H1 (cell line): ENCODE results near the gene CCDC92B. TPM values are rescaled to one million over a fixed set of nuclear protein-coding genes. Genes with fewer than 3 reads are reported as not detected.

Experiments used
- CTCF ChIA-PET: fragments of 300-600 bp; sonication (Branson Sonifier 250); formaldehyde crosslinking; loops from one replicate; lab custom pipeline; 2021; ENCODE audit not compliant: partially characterized antibody; lab: Charles Lee
- POLR2A ChIA-PET: fragments of 300-600 bp; sonication (Branson Sonifier 250); formaldehyde crosslinking; loops from one replicate; lab custom pipeline; 2021; ENCODE audit warnings: inconsistent platforms; ENCODE audit not compliant: partially characterized antibody; lab: Charles Lee
- DNase-seq, 2 experiments: peaks; one replicate each; pipeline versions ENCODE4 v3.0.0 to v3.0.0-alpha.2; 2010 to 2022; ENCODE audit warnings: low spot score in 2 of 2, low read depth in 1 of 2, mixed read lengths in 1 of 2
- FAIRE-seq: peaks from 2 replicates; lab custom pipeline; 2011; peaks lifted over from hg19 to GRCh38; lab: Jason Lieb, UNC
- H2AFZ ChIP-seq: 2 replicates; pipeline ENCODE4 v1.8.1; 2012; ENCODE audit warnings: low read length, inconsistent platforms
- H2AK5ac ChIP-seq: 2 replicates; pipeline ENCODE4 v1.6.1; 2013; ENCODE audit warnings: low read depth, low read length
- H2BK120ac ChIP-seq: replicated peaks from 2 replicates; pipeline ENCODE3; 2013; ENCODE audit warnings: low read depth, low read length, inconsistent platforms
- H2BK12ac ChIP-seq: 2 replicates; pipeline ENCODE4 v1.6.1; 2013; ENCODE audit warnings: low read depth, low read length
- H2BK15ac ChIP-seq: 2 replicates; pipeline ENCODE4 v1.6.1; 2013; ENCODE audit warnings: low read length
- H2BK20ac ChIP-seq: 2 replicates; pipeline ENCODE4 v1.6.1; 2013; ENCODE audit warnings: low read length
- H2BK5ac ChIP-seq: 2 replicates; pipeline ENCODE4 v1.6.1; 2013; ENCODE audit warnings: low read depth, low read length
- H3K14ac ChIP-seq: 2 replicates; pipeline ENCODE4 v1.6.1; 2013; ENCODE audit warnings: inconsistent platforms; ENCODE audit not compliant: insufficient read length
- H3K18ac ChIP-seq: 2 replicates; pipeline ENCODE4 v1.6.1; 2013; ENCODE audit warnings: low read length; ENCODE audit errors: extremely low read depth
- H3K23ac ChIP-seq: 2 replicates; pipeline ENCODE4 v1.6.1; 2013; ENCODE audit warnings: inconsistent platforms; ENCODE audit not compliant: insufficient read length
- H3K23me2 ChIP-seq: 2 replicates; pipeline ENCODE4 v1.6.1; 2013; ENCODE audit warnings: low read depth, low read length
- H3K27ac ChIP-seq: 2 replicates; pipeline ENCODE4 v1.6.1; 2011; ENCODE audit warnings: low read depth, low read length, inconsistent platforms
- H3K27me3 ChIP-seq, 4 experiments: replicated peaks in 1 of 4; 1 replicate in 1 of 4; 2 replicates in 3 of 4; pipeline versions ENCODE4 v1.6.1 to v1.8.1; 2011 to 2013; ENCODE audit warnings: low read length in 3 of 4, mild to moderate bottlenecking in 3 of 4, inconsistent platforms in 2 of 4, mixed read lengths in 2 of 4, moderate library complexity in 1 of 4; ENCODE audit not compliant: control insufficient read depth in 3 of 4, insufficient read depth in 3 of 4; ENCODE audit errors: extremely low read depth in 1 of 4
- H3K36me3 ChIP-seq, 4 experiments: 2 replicates each; pipeline versions ENCODE4 v1.6.1 to v1.8.1; 2011 to 2013; ENCODE audit warnings: mild to moderate bottlenecking in 4 of 4, low read length in 3 of 4, moderate library complexity in 2 of 4, control low read depth in 1 of 4, inconsistent platforms in 1 of 4; ENCODE audit not compliant: insufficient read depth in 4 of 4, control insufficient read depth in 2 of 4
- H3K4ac ChIP-seq: replicated peaks from 2 replicates; pipeline ENCODE3; 2013; ENCODE audit warnings: low read length, low read depth, mixed read lengths, inconsistent platforms; ENCODE audit not compliant: insufficient read length
- H3K4me1 ChIP-seq, 4 experiments: replicated peaks in 1 of 4; 1 replicate in 1 of 4; 2 replicates in 3 of 4; pipeline versions ENCODE4 v1.6.1 to v1.8.1; 2011 to 2013; ENCODE audit warnings: low read length in 3 of 4, inconsistent platforms in 2 of 4, mixed read lengths in 1 of 4; ENCODE audit not compliant: insufficient read depth in 4 of 4, control insufficient read depth in 3 of 4
- H3K4me2 ChIP-seq, 2 experiments: 2 replicates each; pipeline versions ENCODE4 v1.6.1 to v1.8.1; 2011 to 2013; ENCODE audit warnings: low read depth in 2 of 2, low read length in 2 of 2, control low read depth in 1 of 2, inconsistent platforms in 1 of 2, mild to moderate bottlenecking in 1 of 2; ENCODE audit not compliant: insufficient read depth in 1 of 2
- H3K4me3 ChIP-seq, 4 experiments: fragments of 200-600, 300-600 bp in 1 of 4; sonication (generic), shearing (Covaris generic), sonication (Bioruptor Twin) in 1 of 4; 2 replicates each; pipeline versions ENCODE4 v1.5.1 to v1.8.1; 2011 to 2016; ENCODE audit warnings: low read length in 4 of 4, low read depth in 3 of 4, control low read depth in 2 of 4, inconsistent platforms in 2 of 4, mild to moderate bottlenecking in 2 of 4, mixed read lengths in 1 of 4, moderate library complexity in 1 of 4; ENCODE audit not compliant: insufficient read depth in 2 of 4; ENCODE audit errors: extremely low read depth in 1 of 4
- H3K56ac ChIP-seq: replicated peaks from 2 replicates; pipeline ENCODE3; 2013; ENCODE audit warnings: low read depth, mild to moderate bottlenecking, mixed read lengths, low read length, inconsistent platforms; ENCODE audit not compliant: insufficient read length
- H3K79me1 ChIP-seq: 2 replicates; pipeline ENCODE4 v1.6.1; 2013; ENCODE audit warnings: low read depth, low read length, control low read depth
- H3K79me2 ChIP-seq, 2 experiments: 2 replicates each; pipeline versions ENCODE4 v1.6.1 to v1.8.1; 2012 to 2013; ENCODE audit warnings: low read length in 2 of 2, mild to moderate bottlenecking in 2 of 2, inconsistent platforms in 1 of 2; ENCODE audit not compliant: insufficient read depth in 2 of 2, control insufficient read depth in 1 of 2
- H3K9ac ChIP-seq, 4 experiments: replicated peaks in 1 of 4; 1 replicate in 1 of 4; 2 replicates in 3 of 4; pipeline versions ENCODE4 v1.6.1 to v1.8.1; 2011 to 2013; ENCODE audit warnings: low read depth in 3 of 4, low read length in 3 of 4, control low read depth in 2 of 4, mild to moderate bottlenecking in 2 of 4, moderate library complexity in 2 of 4, inconsistent platforms in 1 of 4; ENCODE audit errors: extremely low read depth in 1 of 4
- H3K9me3 ChIP-seq, 2 experiments: 2 replicates each; pipeline versions ENCODE4 v1.6.1 to v1.8.1; 2012 to 2013; ENCODE audit warnings: mild to moderate bottlenecking in 2 of 2, moderate library complexity in 2 of 2, control low read depth in 1 of 2, inconsistent platforms in 1 of 2, low read depth in 1 of 2, low read length in 1 of 2, mixed read lengths in 1 of 2; ENCODE audit not compliant: insufficient read depth in 2 of 2
- H4K20me1 ChIP-seq, 2 experiments: replicated peaks in 1 of 2; 2 replicates each; pipeline versions ENCODE3 to v1.8.1; 2011 to 2013; ENCODE audit warnings: inconsistent platforms in 2 of 2, low read length in 2 of 2, mild to moderate bottlenecking in 1 of 2; ENCODE audit not compliant: insufficient read depth in 2 of 2, control insufficient read depth in 1 of 2
- H4K5ac ChIP-seq: 2 replicates; pipeline ENCODE4 v1.6.1; 2013; ENCODE audit warnings: low read length, low read depth, mixed read lengths, inconsistent platforms; ENCODE audit not compliant: insufficient read length
- H4K8ac ChIP-seq: 2 replicates; pipeline ENCODE4 v1.8.0; 2013; ENCODE audit warnings: mild to moderate bottlenecking, moderate library complexity, low read length, inconsistent platforms; ENCODE audit not compliant: insufficient read depth; ENCODE audit errors: extremely low read depth
- H4K91ac ChIP-seq: replicated peaks from 2 replicates; pipeline ENCODE3; 2013; ENCODE audit warnings: low read length, mixed read lengths, inconsistent platforms; ENCODE audit not compliant: insufficient read length
- ATF2 ChIP-seq: IDR thresholded peaks from 2 replicates; pipeline ENCODE4 v1.6.1; 2012; ENCODE audit warnings: low read length, inconsistent platforms
- BCL11A ChIP-seq, 2 experiments: IDR thresholded peaks; one replicate each; pipeline ENCODE4 v1.6.1; 2011; ENCODE audit warnings: low read depth in 2 of 2, low read length in 2 of 2, mild to moderate bottlenecking in 2 of 2
- CBX5 ChIP-seq: fragments of 300-800, 300-1000 bp; sonication (generic); IDR thresholded peaks from 2 replicates; pipeline ENCODE4 v1.7.1; 2016; ENCODE audit warnings: antibody characterized with exemption, low read length, low read depth
- CEBPB ChIP-seq: IDR thresholded peaks from 2 replicates; pipeline ENCODE4 v1.6.1; 2012; ENCODE audit warnings: low read depth, low read length
- CTBP2 ChIP-seq: IDR thresholded peaks from 2 replicates; pipeline ENCODE4 v1.7.0; 2011; ENCODE audit warnings: borderline replicate concordance, mild to moderate bottlenecking, moderate library complexity, mixed read lengths, low read length; ENCODE audit not compliant: insufficient read depth, insufficient read length
- JUN ChIP-seq: IDR thresholded peaks from 2 replicates; pipeline ENCODE4 v1.6.1; 2011; ENCODE audit warnings: low read depth, mild to moderate bottlenecking, improper control_type of control experiment, low read length
- JUND ChIP-seq: IDR thresholded peaks from 2 replicates; pipeline ENCODE4 v1.6.1; 2011; ENCODE audit warnings: mild to moderate bottlenecking, improper control_type of control experiment, low read length
- MAFK ChIP-seq: IDR thresholded peaks from 2 replicates; pipeline ENCODE4 v1.6.1; 2012; ENCODE audit warnings: low read depth, mild to moderate bottlenecking, improper control_type of control experiment, low read length
- MAX ChIP-seq: IDR thresholded peaks from 2 replicates; pipeline ENCODE4 v1.6.1; 2012; ENCODE audit warnings: inconsistent platforms
- SAP30 ChIP-seq: fragments of 300-600 bp; sonication (generic); IDR thresholded peaks from 2 replicates; pipeline ENCODE4 v1.7.1; 2012; ENCODE audit warnings: low read length, moderate library complexity, mild to moderate bottlenecking, inconsistent platforms; ENCODE audit not compliant: insufficient read depth, insufficient replicate concordance
- SP1 ChIP-seq: IDR thresholded peaks from 2 replicates; pipeline ENCODE4 v1.6.1; 2011; ENCODE audit warnings: low read depth, low read length
- SP4 ChIP-seq: IDR thresholded peaks from 2 replicates; pipeline ENCODE4 v1.6.1; 2012; ENCODE audit warnings: low read length, inconsistent platforms
- WGBS, 2 experiments: shearing (Covaris generic) in 1 of 2; methylation state at CpG; one replicate each; pipeline versions ENCODE4 v1.1.6 to v1.1.7; 2013 to 2015; ENCODE audit warnings: low lambda C conversion rate in 2 of 2, mixed read lengths in 2 of 2, inconsistent platforms in 1 of 2, low coverage in 1 of 2, missing lambda C conversion rate in 1 of 2; ENCODE audit not compliant: insufficient replicate concordance in 2 of 2, insufficient coverage in 1 of 2, insufficient read length in 1 of 2; ENCODE audit errors: extremely low coverage in 1 of 2, missing lambda C conversion rate in 1 of 2; 5-methylcytosine and 5-hydroxymethylcytosine counted together
- polyA plus RNA-seq, 7 experiments: library from polyadenylated mRNA; depleted of rRNA in 3 of 7; stranded (reverse) in 5 of 7; unstranded in 2 of 7; fragments of >200 nt in 5 of 7; fragments of 200-250 nt in 2 of 7; gene quantifications; 1 replicate in 5 of 7; 2 replicates in 1 of 7; 4 replicates in 1 of 7; pipeline versions ENCODE4 v1.2.1 to v1.2.3, GENCODE V29; 2011 to 2013; ENCODE audit warnings: missing spikeins in 2 of 7, mixed read lengths in 2 of 7
- total RNA-seq: library from RNA; stranded (reverse); fragmentation: NEBNext Ultra II Directional; extraction: Animal tissue kit (Norgen Biotek cat#: 25700); gene quantifications from 2 replicates; pipeline ENCODE4 v1.2.1, GENCODE V29; 2021

The CCDC92B gene
- total and polyA plus RNA-seq, 2 of the 8 experiments (the other 6 are each of a cell fraction or from before 2014, with no cell fraction given), result 5.5 to 12.1 TPM

- no peak overlapping the region for H2BK20ac ChIP-seq
- no peaks in the 10 kb centered on the region for H4K20me1 ChIP-seq
- no peak overlapping the region for H3K9ac ChIP-seq
- no peak overlapping the region for H3K23ac ChIP-seq
- H3K56ac ChIP-seq, result no peak overlapping the region
- 94% methylated on average over 5 of the region's 6 CpGs; no CpG with 5 or more reads in 1 of the 2 experiments for WGBS, 2 experiments
- H2BK12ac ChIP-seq, result no peak overlapping the region
- no peak overlapping the region for H2BK5ac ChIP-seq
- no peak overlapping the region for H2BK120ac ChIP-seq
- peaks cover 0 to 7% (median 5%) of the 10 kb centered on the region in 4 experiments; a peak in 4 of 7 replicates for H3K4me1 ChIP-seq
- H3K23me2 ChIP-seq, result peaks cover 13% of the 10 kb centered on the region
- H3K9me3 ChIP-seq, result no peaks in the 10 kb centered on the region
- H2AFZ ChIP-seq, result no peak overlapping the region
- no peaks in the 10 kb centered on the region for H3K79me2 ChIP-seq
- no peak overlapping the region for H3K4ac ChIP-seq
- H3K79me1 ChIP-seq, result no peaks in the 10 kb centered on the region; the same call in 1 of the 2 replicates
- H4K5ac ChIP-seq, result no peak overlapping the region
- H3K18ac ChIP-seq, result no peak overlapping the region
- H3K14ac ChIP-seq, result no peak overlapping the region
- 0 out of 8 replicates have a peak overlapping the region, but pooled peaks of 1 of the 4 experiments have one; percentile 1 for H3K4me3 ChIP-seq
- H2BK15ac ChIP-seq, result no peak overlapping the region
- H3K4me2 ChIP-seq, result no peak overlapping the region; a peak in 1 of 4 replicates
- no peak overlapping the region for H4K91ac ChIP-seq
- FAIRE-seq (no peak), DNase-seq (no peak)
- H2AK5ac ChIP-seq, result no peak overlapping the region
- peaks cover 0 to 5% (median 4%) of the 10 kb centered on the region in 4 experiments; a peak in 2 of 7 replicates for H3K27me3 ChIP-seq
- CTCF ChIA-PET, result interaction anchor here (1.0 to 3.8 kb wide), 5 partner anchors 9 to 37 kb away, joined by 3 to 21 read pairs (median 5); no protein-coding TSS in a partner anchor
- H3K27ac ChIP-seq, result no peak overlapping the region
- POLR2A ChIA-PET, result interaction anchor here (1.2 to 2.3 kb wide), 5 partner anchors 8 to 383 kb away, joined by 3 to 10 read pairs (median 6); no protein-coding TSS in a partner anchor
- no peak overlapping the region for H4K8ac ChIP-seq
- no peaks in the 10 kb centered on the region for H3K36me3 ChIP-seq
- TF ChIP-seq JUN (no peak), SAP30 (no peak), CTBP2 (no peak), JUND (no peak), BCL11A (IDR thresholded peaks at IDR 0.05; ENCODE audit: low read depth in 2 of 2, low read length in 2 of 2) (no peak), MAX (no peak), MAFK (no peak), CEBPB (no peak), SP4 (no peak), CBX5 (no peak), ATF2 (no peak), SP1 (no peak)
Observed at GRCh38 chr17:2775206-2775605, 25.8 kb upstream of the CCDC92B start.
